Tibial nerve (tissue), 4 donors: ENCODE results near the gene TRIP13.

Source experiments
- EP300 ChIP-seq, 2 donors: sonication (generic); formaldehyde crosslinking; IDR thresholded peaks; one replicate each; pipeline ENCODE4 v1.6.1; 2017; ENCODE audit warnings: antibody characterized with exemption in 2 of 2, mild to moderate bottlenecking in 1 of 2
- POLR2A ChIP-seq, 2 donors: fragments of 450-650 bp; IDR thresholded peaks; one replicate each; pipeline ENCODE4 v1.6.1; 2017; ENCODE audit warnings: antibody characterized with exemption in 2 of 2, mild to moderate bottlenecking in 2 of 2, moderate library complexity in 2 of 2
- TF ChIP-seq, protein P1 (sequence below), 5 experiments: fragments of 200-600 bp in 3 of 5; fragments of 450-650 bp in 2 of 5; sonication (generic) in 3 of 5; IDR thresholded peaks; one replicate each; pipeline ENCODE4 v1.5.1; 2016 to 2019; ENCODE audit warnings: antibody characterized with exemption in 5 of 5, mild to moderate bottlenecking in 3 of 5, moderate library complexity in 2 of 5

DNA sequence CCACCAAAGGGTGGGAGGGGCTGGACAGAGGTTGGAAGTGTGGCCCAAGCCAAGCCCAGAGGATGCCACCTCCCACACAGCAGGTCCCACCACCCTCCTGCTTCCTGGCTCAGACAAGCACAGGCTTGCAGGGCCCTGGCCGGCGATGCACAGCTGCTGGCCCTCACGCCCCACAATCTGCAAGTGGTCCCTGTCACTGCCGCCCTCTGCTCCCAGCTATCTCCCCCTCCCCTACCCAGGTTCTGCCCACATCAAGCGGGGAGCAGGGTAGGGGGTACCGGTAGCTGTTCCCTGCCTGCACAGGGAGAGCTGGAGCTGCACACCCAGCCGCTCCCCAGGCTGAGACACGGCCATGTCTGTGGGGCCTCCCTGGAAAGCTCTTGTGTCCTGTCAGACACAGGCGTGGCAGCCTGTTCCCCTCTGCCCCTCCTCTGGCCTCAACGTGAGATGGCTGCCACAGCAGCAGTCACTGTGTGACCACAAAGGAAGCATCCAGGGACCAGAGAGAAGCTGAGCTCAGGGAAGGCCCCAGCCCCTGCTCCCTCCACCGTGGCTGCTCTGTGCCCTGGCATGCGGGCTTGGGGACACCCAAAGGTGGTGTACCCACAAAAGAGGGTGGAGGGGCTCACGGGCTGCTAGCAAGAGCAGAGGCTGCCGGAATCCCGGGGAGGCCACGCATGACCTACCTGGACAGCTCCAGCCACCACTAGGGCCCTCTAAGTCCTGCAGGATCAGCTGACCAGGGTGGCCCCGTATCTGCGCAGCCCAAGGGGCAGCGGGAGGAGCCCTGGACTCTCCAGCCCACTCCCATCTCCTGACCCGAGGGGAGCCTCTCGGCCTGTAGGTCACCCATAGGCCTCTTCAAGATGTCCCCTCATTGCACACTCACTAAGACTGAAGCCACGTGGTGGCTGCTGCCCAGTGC lies 31.0 kb upstream of the TRIP13 start:
- TF ChIP-seq EP300 (IDR thresholded peaks at IDR 0.05) (no peak), POLR2A (IDR thresholded peaks at IDR 0.05) (no peak)
- TF ChIP-seq, protein P1, sequence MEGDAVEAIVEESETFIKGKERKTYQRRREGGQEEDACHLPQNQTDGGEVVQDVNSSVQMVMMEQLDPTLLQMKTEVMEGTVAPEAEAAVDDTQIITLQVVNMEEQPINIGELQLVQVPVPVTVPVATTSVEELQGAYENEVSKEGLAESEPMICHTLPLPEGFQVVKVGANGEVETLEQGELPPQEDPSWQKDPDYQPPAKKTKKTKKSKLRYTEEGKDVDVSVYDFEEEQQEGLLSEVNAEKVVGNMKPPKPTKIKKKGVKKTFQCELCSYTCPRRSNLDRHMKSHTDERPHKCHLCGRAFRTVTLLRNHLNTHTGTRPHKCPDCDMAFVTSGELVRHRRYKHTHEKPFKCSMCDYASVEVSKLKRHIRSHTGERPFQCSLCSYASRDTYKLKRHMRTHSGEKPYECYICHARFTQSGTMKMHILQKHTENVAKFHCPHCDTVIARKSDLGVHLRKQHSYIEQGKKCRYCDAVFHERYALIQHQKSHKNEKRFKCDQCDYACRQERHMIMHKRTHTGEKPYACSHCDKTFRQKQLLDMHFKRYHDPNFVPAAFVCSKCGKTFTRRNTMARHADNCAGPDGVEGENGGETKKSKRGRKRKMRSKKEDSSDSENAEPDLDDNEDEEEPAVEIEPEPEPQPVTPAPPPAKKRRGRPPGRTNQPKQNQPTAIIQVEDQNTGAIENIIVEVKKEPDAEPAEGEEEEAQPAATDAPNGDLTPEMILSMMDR (IDR thresholded peaks at IDR 0.05) = no peak
